ENCODE measurements around the gene ARHGDIG.

Gene ARHGDIG

GRCh38 chr16:309476-309875, 29.1 kb downstream of the ARHGDIG start:
- H3F3A ChIP-seq (ENCODE audit: control insufficient read depth, insufficient read depth), result no peaks in the 10 kb centered on the region
- no peaks in the 10 kb centered on the region for H3K9me3 ChIP-seq (ENCODE audit: control insufficient read depth, insufficient read depth, low read length)
- peaks cover 28% of the 10 kb centered on the region for H3K36me3 ChIP-seq (ENCODE audit: control insufficient read depth, low read length)
- no peaks in the 10 kb centered on the region for H3K27me3 ChIP-seq (ENCODE audit: control insufficient read depth, low read length)
- TF ChIP-seq CTCF (IDR thresholded peaks at IDR 0.05; ENCODE audit: low read depth, low read length, poor library complexity, severe bottlenecking) (no peak), EZH2phosphoT487 (IDR thresholded peaks at IDR 0.05; ENCODE audit: borderline replicate concordance, low read length) (no peak)
- H3K79me2 ChIP-seq (ENCODE audit: control insufficient read depth, low read length), result peaks cover 2% of the 10 kb centered on the region; the same call in 1 of the 2 replicates
- H3K9me2 ChIP-seq (replicated peaks; ENCODE audit: control insufficient read depth, low read length), result no peaks in the 10 kb centered on the region
- H3K4me3 ChIP-seq (ENCODE audit: low read length), result no peak overlapping the region
- no peak overlapping the region for H3K27ac ChIP-seq (ENCODE audit: low read depth, low read length)
- no peaks in the 10 kb centered on the region for H3K4me1 ChIP-seq (ENCODE audit: control insufficient read depth, low read length)
- H4K20me1 ChIP-seq (ENCODE audit: control insufficient read depth, insufficient read depth, low read depth, low read length), result no peaks in the 10 kb centered on the region
- no peak overlapping the region for H3K4me2 ChIP-seq (ENCODE audit: low read length)

GRCh38 chr16:311725-312124, 31.3 kb downstream of the ARHGDIG start:
- Histone ChIP-seq H3K36me3 (ENCODE audit: control insufficient read depth, low read length) (peaks cover 28% of the 10 kb centered on the region), H3K9me2 (replicated peaks; ENCODE audit: control insufficient read depth, low read length) (no peaks in the 10 kb centered on the region), H4K20me1 (ENCODE audit: control insufficient read depth, insufficient read depth, low read depth, low read length) (no peaks in the 10 kb centered on the region)

GRCh38 chr16:314351-314750, 34.0 kb downstream of the ARHGDIG start:
- Histone ChIP-seq H3K9me2 (replicated peaks; ENCODE audit: control insufficient read depth, low read length) (no peaks in the 10 kb centered on the region), H3K27ac (ENCODE audit: low read depth, low read length) (no peak overlapping the region), H3K79me2 (ENCODE audit: control insufficient read depth, low read length) (peaks cover 41% of the 10 kb centered on the region), H3K9me3 (ENCODE audit: control insufficient read depth, insufficient read depth, low read length) (no peaks in the 10 kb centered on the region), H3K4me1 (ENCODE audit: control insufficient read depth, low read length) (no peaks in the 10 kb centered on the region), H4K20me1 (ENCODE audit: control insufficient read depth, insufficient read depth, low read depth, low read length) (no peaks in the 10 kb centered on the region), H3K4me3 (ENCODE audit: low read length) (no peak overlapping the region), H3K27me3 (ENCODE audit: control insufficient read depth, low read length) (no peaks in the 10 kb centered on the region), H3K4me2 (ENCODE audit: low read length) (no peak overlapping the region), H3K36me3 (ENCODE audit: control insufficient read depth, low read length) (peaks cover 23% of the 10 kb centered on the region), H3F3A (ENCODE audit: control insufficient read depth, insufficient read depth) (no peaks in the 10 kb centered on the region)
- TF ChIP-seq CTCF (IDR thresholded peaks at IDR 0.05; ENCODE audit: low read depth, low read length, poor library complexity, severe bottlenecking), result no peak
- no peak for TF ChIP-seq EZH2phosphoT487 (IDR thresholded peaks at IDR 0.05; ENCODE audit: borderline replicate concordance, low read length)

More at GRCh38 chr16:311725-312124, 31.3 kb downstream of the ARHGDIG start:
- Histone ChIP-seq H3K27me3 (ENCODE audit: control insufficient read depth, low read length) (no peaks in the 10 kb centered on the region), H3K4me3 (ENCODE audit: low read length) (no peak overlapping the region), H3K27ac (ENCODE audit: low read depth, low read length) (no peak overlapping the region), H3K4me1 (ENCODE audit: control insufficient read depth, low read length) (no peaks in the 10 kb centered on the region), H3K79me2 (ENCODE audit: control insufficient read depth, low read length) (peaks cover 14% of the 10 kb centered on the region), H3K9me3 (ENCODE audit: control insufficient read depth, insufficient read depth, low read length) (no peaks in the 10 kb centered on the region), H3F3A (ENCODE audit: control insufficient read depth, insufficient read depth) (no peaks in the 10 kb centered on the region), H3K4me2 (ENCODE audit: low read length) (no peak overlapping the region)
- TF ChIP-seq CTCF (IDR thresholded peaks at IDR 0.05; ENCODE audit: low read depth, low read length, poor library complexity, severe bottlenecking), result no peak
- no peak for TF ChIP-seq EZH2phosphoT487 (IDR thresholded peaks at IDR 0.05; ENCODE audit: borderline replicate concordance, low read length)

All from DOHH2 (cell line).